ENCODE results near the gene GPATCH8.

Gene GPATCH8

DNA sequence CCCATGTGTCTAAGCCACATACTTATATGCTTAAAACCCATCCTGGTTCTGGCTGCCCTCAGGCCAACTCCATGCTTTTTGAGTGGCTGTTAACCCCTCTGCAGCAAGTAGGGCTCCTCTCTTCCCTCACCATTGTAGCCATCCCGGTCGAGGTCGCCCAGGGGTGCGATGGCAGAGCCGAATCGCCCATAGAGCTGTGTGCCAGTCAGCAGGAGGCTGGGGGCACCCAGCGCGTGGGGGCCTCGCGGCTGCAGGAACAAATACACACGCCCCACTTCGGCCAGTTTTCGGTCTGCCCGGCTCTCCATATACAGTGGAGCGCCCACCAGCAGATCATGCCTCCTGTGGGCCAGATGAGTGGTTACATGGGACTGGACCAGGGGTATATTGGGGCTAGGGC lies 119.8 kb downstream of the GPATCH8 start:
- H3K4me3 ChIP-seq (ENCODE audit: low read depth, low read length) = no peak overlapping the region
- POLR2A ChIA-PET = no interaction called here

DNA sequence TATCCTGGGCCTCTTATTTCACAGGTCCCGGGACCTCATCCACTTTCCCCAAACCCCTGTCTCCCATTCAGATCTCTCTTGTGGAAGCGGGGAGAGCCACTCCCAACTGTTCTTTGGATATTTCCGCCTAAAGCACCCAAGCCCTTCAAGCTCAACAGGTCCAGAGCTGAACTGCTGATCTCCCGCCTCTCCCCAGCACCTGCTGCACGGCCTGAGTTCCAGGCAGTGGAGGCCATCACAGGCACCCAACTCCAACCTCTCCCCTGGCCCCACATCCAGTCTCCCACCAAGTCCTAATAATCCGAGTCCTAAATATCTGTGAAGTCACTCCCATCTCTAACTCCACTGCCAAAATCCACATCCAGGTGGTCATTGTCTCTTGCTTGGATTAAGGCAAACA lies 120.3 kb downstream of the GPATCH8 start:
- CTCF ChIA-PET = interaction anchor here (0.9 kb wide), 1 partner anchor 17 kb away, joined by 3 read pairs; no protein-coding TSS in a partner anchor
- Histone ChIP-seq H3K9me3 (ENCODE audit: control insufficient read depth, insufficient read depth, low read depth, low read length) (no peaks in the 10 kb centered on the region), H3K4me3 (ENCODE audit: low read depth, low read length) (no peak overlapping the region), H3K4me1 (ENCODE audit: control insufficient read depth, insufficient read depth, low read length) (peaks cover 2% of the 10 kb centered on the region; the same call in 1 of the 2 replicates), H3K27ac (ENCODE audit: extremely low read depth, low read depth, low read length) (no peak overlapping the region), H3K36me3 (ENCODE audit: control insufficient read depth in 2 of 2, insufficient read depth in 1 of 2, low read length in 2 of 2) (no peaks in the 10 kb centered on the region)
- POLR2A ChIA-PET = no interaction called here
- TF ChIP-seq SCRT2 (tag by site-specific recombination; IDR thresholded peaks at IDR 0.05) (peak; percentile 77), ZNF660 (tag by site-specific recombination; IDR thresholded peaks at IDR 0.05) (no peak), ZNF354C (tag by site-specific recombination; IDR thresholded peaks at IDR 0.05; ENCODE audit: borderline replicate concordance, low read depth) (no peak)
- TF ChIP-seq, protein P1, sequence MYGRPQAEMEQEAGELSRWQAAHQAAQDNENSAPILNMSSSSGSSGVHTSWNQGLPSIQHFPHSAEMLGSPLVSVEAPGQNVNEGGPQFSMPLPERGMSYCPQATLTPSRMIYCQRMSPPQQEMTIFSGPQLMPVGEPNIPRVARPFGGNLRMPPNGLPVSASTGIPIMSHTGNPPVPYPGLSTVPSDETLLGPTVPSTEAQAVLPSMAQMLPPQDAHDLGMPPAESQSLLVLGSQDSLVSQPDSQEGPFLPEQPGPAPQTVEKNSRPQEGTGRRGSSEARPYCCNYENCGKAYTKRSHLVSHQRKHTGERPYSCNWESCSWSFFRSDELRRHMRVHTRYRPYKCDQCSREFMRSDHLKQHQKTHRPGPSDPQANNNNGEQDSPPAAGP (tag by site-specific recombination; IDR thresholded peaks at IDR 0.05) = no peak
- TF ChIP-seq, protein P2, sequence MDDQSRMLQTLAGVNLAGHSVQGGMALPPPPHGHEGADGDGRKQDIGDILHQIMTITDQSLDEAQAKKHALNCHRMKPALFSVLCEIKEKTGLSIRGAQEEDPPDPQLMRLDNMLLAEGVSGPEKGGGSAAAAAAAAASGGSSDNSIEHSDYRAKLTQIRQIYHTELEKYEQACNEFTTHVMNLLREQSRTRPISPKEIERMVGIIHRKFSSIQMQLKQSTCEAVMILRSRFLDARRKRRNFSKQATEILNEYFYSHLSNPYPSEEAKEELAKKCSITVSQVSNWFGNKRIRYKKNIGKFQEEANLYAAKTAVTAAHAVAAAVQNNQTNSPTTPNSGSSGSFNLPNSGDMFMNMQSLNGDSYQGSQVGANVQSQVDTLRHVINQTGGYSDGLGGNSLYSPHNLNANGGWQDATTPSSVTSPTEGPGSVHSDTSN (CRISPR knock-in tag; IDR thresholded peaks at IDR 0.05) = no peak

More for the DNA sequence above, 119.8 kb downstream of the GPATCH8 start:
- Histone ChIP-seq H3K9me3 (ENCODE audit: control insufficient read depth, insufficient read depth, low read depth, low read length) (no peaks in the 10 kb centered on the region), H3K36me3 (ENCODE audit: control insufficient read depth in 2 of 2, insufficient read depth in 1 of 2, low read length in 2 of 2) (no peaks in the 10 kb centered on the region), H3K27ac (ENCODE audit: extremely low read depth, low read depth, low read length) (no peak overlapping the region), H3K4me1 (ENCODE audit: control insufficient read depth, insufficient read depth, low read length) (peaks cover 2% of the 10 kb centered on the region; the same call in 1 of the 2 replicates)
- CTCF ChIA-PET = interaction anchor here (0.9 kb wide), 1 partner anchor 17 kb away, joined by 3 read pairs; no protein-coding TSS in a partner anchor
- no peak for TF ChIP-seq SP3 (tag by site-specific recombination; IDR thresholded peaks at IDR 0.05)
- no peak for TF ChIP-seq ZNF664 (tag by site-specific recombination; IDR thresholded peaks at IDR 0.05)
- TF ChIP-seq ZNF214 (tag by site-specific recombination; IDR thresholded peaks at IDR 0.05; ENCODE audit: borderline replicate concordance) = no peak
- no peak for TF ChIP-seq ZNF837 (tag by site-specific recombination; IDR thresholded peaks at IDR 0.05)
- no peak for TF ChIP-seq ZNF223 (tag by site-specific recombination; IDR thresholded peaks at IDR 0.05)
- TF ChIP-seq, protein P3, sequence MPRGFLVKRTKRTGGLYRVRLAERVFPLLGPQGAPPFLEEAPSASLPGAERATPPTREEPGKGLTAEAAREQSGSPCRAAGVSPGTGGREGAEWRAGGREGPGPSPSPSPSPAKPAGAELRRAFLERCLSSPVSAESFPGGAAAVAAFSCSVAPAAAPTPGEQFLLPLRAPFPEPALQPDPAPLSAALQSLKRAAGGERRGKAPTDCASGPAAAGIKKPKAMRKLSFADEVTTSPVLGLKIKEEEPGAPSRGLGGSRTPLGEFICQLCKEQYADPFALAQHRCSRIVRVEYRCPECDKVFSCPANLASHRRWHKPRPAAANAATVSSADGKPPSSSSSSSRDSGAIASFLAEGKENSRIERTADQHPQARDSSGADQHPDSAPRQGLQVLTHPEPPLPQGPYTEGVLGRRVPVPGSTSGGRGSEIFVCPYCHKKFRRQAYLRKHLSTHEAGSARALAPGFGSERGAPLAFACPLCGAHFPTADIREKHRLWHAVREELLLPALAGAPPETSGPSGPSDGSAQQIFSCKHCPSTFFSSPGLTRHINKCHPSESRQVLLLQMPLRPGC (tag by site-specific recombination; IDR thresholded peaks at IDR 0.05) = no peak
- TF ChIP-seq, protein P4, sequence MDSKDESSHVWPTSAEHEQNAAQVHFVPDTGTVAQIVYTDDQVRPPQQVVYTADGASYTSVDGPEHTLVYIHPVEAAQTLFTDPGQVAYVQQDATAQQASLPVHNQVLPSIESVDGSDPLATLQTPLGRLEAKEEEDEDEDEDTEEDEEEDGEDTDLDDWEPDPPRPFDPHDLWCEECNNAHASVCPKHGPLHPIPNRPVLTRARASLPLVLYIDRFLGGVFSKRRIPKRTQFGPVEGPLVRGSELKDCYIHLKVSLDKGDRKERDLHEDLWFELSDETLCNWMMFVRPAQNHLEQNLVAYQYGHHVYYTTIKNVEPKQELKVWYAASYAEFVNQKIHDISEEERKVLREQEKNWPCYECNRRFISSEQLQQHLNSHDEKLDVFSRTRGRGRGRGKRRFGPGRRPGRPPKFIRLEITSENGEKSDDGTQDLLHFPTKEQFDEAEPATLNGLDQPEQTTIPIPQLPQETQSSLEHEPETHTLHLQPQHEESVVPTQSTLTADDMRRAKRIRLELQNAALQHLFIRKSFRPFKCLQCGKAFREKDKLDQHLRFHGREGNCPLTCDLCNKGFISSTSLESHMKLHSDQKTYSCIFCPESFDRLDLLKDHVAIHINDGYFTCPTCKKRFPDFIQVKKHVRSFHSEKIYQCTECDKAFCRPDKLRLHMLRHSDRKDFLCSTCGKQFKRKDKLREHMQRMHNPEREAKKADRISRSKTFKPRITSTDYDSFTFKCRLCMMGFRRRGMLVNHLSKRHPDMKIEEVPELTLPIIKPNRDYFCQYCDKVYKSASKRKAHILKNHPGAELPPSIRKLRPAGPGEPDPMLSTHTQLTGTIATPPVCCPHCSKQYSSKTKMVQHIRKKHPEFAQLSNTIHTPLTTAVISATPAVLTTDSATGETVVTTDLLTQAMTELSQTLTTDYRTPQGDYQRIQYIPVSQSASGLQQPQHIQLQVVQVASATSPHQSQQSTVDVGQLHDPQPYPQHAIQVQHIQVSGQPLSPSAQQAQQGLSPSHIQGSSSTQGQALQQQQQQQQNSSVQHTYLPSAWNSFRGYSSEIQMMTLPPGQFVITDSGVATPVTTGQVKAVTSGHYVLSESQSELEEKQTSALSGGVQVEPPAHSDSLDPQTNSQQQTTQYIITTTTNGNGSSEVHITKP (tag by site-specific recombination; IDR thresholded peaks at IDR 0.05) = no peak

DNA sequence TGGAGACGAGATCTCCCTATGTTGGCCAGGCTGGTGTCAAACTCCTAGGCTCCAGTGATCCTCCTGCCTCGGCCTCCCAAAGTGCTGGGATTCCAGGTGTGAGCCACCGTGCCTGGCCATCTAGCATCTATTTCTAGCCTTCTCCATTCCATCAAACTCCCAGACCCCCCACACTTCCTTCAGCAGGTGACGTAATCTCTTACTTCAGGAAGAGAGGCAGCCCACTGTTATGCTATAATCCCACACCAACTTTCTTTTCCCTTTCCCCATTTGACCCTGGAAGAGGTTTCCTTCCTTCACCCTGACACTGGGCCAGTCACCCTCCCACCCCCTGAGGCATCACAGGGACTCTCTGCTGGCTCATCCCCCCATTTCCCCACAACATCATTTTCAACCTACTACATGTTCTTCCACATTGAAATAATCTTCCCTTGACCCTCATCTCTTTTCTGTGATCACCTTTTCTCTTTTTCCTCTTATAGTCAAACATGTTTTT lies 121.3 kb downstream of the GPATCH8 start:
- ChIA-PET CTCF (interaction anchor here (0.7 kb wide), 2 partner anchors 19 to 437 kb away, joined by 3 to 4 read pairs; partner anchors contain the start of gene FAM171A2), POLR2A (interaction anchor here (0.8 kb wide), 1 partner anchor 23 kb away, joined by 3 read pairs; no protein-coding TSS in a partner anchor)
- Histone ChIP-seq H3K4me1 (ENCODE audit: control insufficient read depth, insufficient read depth, low read length) (peaks cover 2% of the 10 kb centered on the region; the same call in 1 of the 2 replicates), H3K36me3 (ENCODE audit: control insufficient read depth in 2 of 2, insufficient read depth in 1 of 2, low read length in 2 of 2) (no peaks in the 10 kb centered on the region), H3K27ac (ENCODE audit: extremely low read depth, low read depth, low read length) (no peak overlapping the region), H3K9me3 (ENCODE audit: control insufficient read depth, insufficient read depth, low read depth, low read length) (no peaks in the 10 kb centered on the region), H3K4me3 (ENCODE audit: low read depth, low read length) (no peak overlapping the region)
- TF ChIP-seq ZNF660 (tag by site-specific recombination; IDR thresholded peaks at IDR 0.05) (no peak), ZNF433 (tag by site-specific recombination; IDR thresholded peaks at IDR 0.05; ENCODE audit: low read depth) (no peak), ZNF600 (tag by site-specific recombination; IDR thresholded peaks at IDR 0.05) (no peak), SETDB1 (IDR thresholded peaks at IDR 0.05; ENCODE audit: insufficient read length, low read length) (no peak), ZNF121 (tag by site-specific recombination; IDR thresholded peaks at IDR 0.05) (no peak), ZNF596 (tag by site-specific recombination; IDR thresholded peaks at IDR 0.05) (no peak), EGR2 (tag by site-specific recombination; IDR thresholded peaks at IDR 0.05; ENCODE audit: low read depth) (peak; percentile 33; the same call in 1 of the 2 replicates), ZNF785 (tag by site-specific recombination; IDR thresholded peaks at IDR 0.05) (no peak), ZNF416 (tag by site-specific recombination; IDR thresholded peaks at IDR 0.05) (no peak), ZNF335 (tag by site-specific recombination; conservative IDR thresholded peaks at IDR 0.05) (no peak)
- TF ChIP-seq, protein P5, sequence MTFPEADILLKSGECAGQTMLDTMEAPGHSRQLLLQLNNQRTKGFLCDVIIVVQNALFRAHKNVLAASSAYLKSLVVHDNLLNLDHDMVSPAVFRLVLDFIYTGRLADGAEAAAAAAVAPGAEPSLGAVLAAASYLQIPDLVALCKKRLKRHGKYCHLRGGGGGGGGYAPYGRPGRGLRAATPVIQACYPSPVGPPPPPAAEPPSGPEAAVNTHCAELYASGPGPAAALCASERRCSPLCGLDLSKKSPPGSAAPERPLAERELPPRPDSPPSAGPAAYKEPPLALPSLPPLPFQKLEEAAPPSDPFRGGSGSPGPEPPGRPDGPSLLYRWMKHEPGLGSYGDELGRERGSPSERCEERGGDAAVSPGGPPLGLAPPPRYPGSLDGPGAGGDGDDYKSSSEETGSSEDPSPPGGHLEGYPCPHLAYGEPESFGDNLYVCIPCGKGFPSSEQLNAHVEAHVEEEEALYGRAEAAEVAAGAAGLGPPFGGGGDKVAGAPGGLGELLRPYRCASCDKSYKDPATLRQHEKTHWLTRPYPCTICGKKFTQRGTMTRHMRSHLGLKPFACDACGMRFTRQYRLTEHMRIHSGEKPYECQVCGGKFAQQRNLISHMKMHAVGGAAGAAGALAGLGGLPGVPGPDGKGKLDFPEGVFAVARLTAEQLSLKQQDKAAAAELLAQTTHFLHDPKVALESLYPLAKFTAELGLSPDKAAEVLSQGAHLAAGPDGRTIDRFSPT (tag by site-specific recombination; IDR thresholded peaks at IDR 0.05) = no peak
